Endothelial cell of umbilical vein (primary cell): ENCODE results near the gene WDR36. TPM values are rescaled to one million over a fixed set of nuclear protein-coding genes. Genes with fewer than 3 reads are reported as not detected.

Experiments used
- BruUV-seq: library from RNA; stranded (reverse); fragments of 400-500 nt; replicated peaks from 2 replicates; lab custom pipeline; 2021; lab: Mats Ljungman, UMichigan
- CTCF ChIA-PET: fragments of 300-600, 350-600 bp; sonication (Branson Sonifier 250); formaldehyde crosslinking; loops from one replicate; lab custom pipeline; 2021; ENCODE audit warnings: antibody characterized with exemption, inconsistent platforms; lab: Charles Lee
- POLR2A ChIA-PET: fragments of 300-600, 350-600 bp; sonication (Branson Sonifier 250); formaldehyde crosslinking; loops from one replicate; lab custom pipeline; 2021; ENCODE audit warnings: antibody characterized with exemption, inconsistent platforms; lab: Charles Lee
- DNase-seq: peaks from one replicate; pipeline ENCODE4 v3.0.0-alpha.2; 2011; ENCODE audit warnings: low read depth, low spot score
- FAIRE-seq: peaks from 2 replicates; lab custom pipeline; 2011; peaks lifted over from hg19 to GRCh38; lab: Jason Lieb, UNC
- H2AFZ ChIP-seq: 2 replicates; pipeline ENCODE4 v1.6.0; 2012; ENCODE audit warnings: low read depth, low read length, control low read depth, inconsistent platforms
- H3K27ac ChIP-seq: 2 replicates; pipeline ENCODE4 v1.5.1; 2011; ENCODE audit warnings: low read depth, mild to moderate bottlenecking, control low read depth, low read length, moderate library complexity; ENCODE audit not compliant: insufficient read depth
- H3K27me3 ChIP-seq, 2 experiments: 2 replicates each; pipeline versions ENCODE4 v1.6.0 to v1.6.1; 2011; ENCODE audit warnings: low read length in 2 of 2, mixed read lengths in 1 of 2; ENCODE audit not compliant: control insufficient read depth in 2 of 2, insufficient read depth in 2 of 2
- H3K36me3 ChIP-seq, 2 experiments: 2 replicates in 1 of 2; 3 replicates in 1 of 2; pipeline ENCODE4 v1.5.1; 2011; ENCODE audit warnings: low read length in 2 of 2, mild to moderate bottlenecking in 1 of 2, moderate library complexity in 1 of 2; ENCODE audit not compliant: control insufficient read depth in 2 of 2, insufficient read depth in 2 of 2; ENCODE audit errors: extremely low read depth in 1 of 2
- H3K4me1 ChIP-seq: 3 replicates; pipeline ENCODE4 v1.5.1; 2011; ENCODE audit warnings: mild to moderate bottlenecking, low read length; ENCODE audit not compliant: control insufficient read depth, insufficient read depth; ENCODE audit errors: extremely low read depth
- H3K4me2 ChIP-seq: 2 replicates; pipeline ENCODE4 v1.6.1; 2011; ENCODE audit warnings: low read length, control low read depth, mixed read lengths; ENCODE audit not compliant: insufficient read depth
- H3K4me3 ChIP-seq, 3 experiments: fragments of 200-600 bp in 1 of 3; sonication (generic), shearing (Covaris generic) in 1 of 3; replicated peaks in 1 of 3; 2 replicates each; pipeline ENCODE4 v1.5.1; 2011 to 2016; ENCODE audit warnings: control low read depth in 3 of 3, low read length in 3 of 3, mild to moderate bottlenecking in 2 of 3, inconsistent platforms in 1 of 3, low read depth in 1 of 3, moderate library complexity in 1 of 3; ENCODE audit not compliant: insufficient read depth in 1 of 3
- H3K79me2 ChIP-seq: 2 replicates; pipeline ENCODE4 v1.6.0; 2012; ENCODE audit warnings: low read length, inconsistent platforms; ENCODE audit not compliant: control insufficient read depth, insufficient read depth
- H3K9ac ChIP-seq: replicated peaks from 2 replicates; pipeline ENCODE3; 2011; ENCODE audit warnings: low read length, control low read depth; ENCODE audit not compliant: insufficient read depth; ENCODE audit errors: extremely low read depth
- H3K9me1 ChIP-seq: replicated peaks from 3 replicates; pipeline ENCODE4 v1.6.0; 2011; ENCODE audit warnings: mild to moderate bottlenecking, low read length; ENCODE audit not compliant: control insufficient read depth, insufficient read depth; ENCODE audit errors: extremely low read depth
- H3K9me3 ChIP-seq: replicated peaks from 2 replicates; pipeline ENCODE4 v1.5.1; 2012; ENCODE audit warnings: low read length, inconsistent platforms; ENCODE audit not compliant: control insufficient read depth, insufficient read depth
- H4K20me1 ChIP-seq: replicated peaks from 2 replicates; pipeline ENCODE3; 2011; ENCODE audit warnings: mild to moderate bottlenecking, low read length; ENCODE audit not compliant: control insufficient read depth, insufficient read depth; ENCODE audit errors: extremely low read depth
- EZH2 ChIP-seq: IDR thresholded peaks from 2 replicates; pipeline ENCODE4 v1.6.1; 2012; ENCODE audit warnings: borderline replicate concordance, low read depth, mild to moderate bottlenecking, moderate library complexity, low read length, inconsistent platforms; ENCODE audit not compliant: severe bottlenecking
- FOS ChIP-seq: IDR thresholded peaks from 2 replicates; pipeline ENCODE4 v1.6.1; 2011; ENCODE audit warnings: mild to moderate bottlenecking, low read length, moderate library complexity, borderline replicate concordance; ENCODE audit not compliant: insufficient read depth
- GATA2 ChIP-seq: IDR thresholded peaks from 2 replicates; pipeline ENCODE4 v1.7.0; 2011; ENCODE audit warnings: low read depth, mild to moderate bottlenecking, moderate library complexity, mixed read lengths, low read length; ENCODE audit not compliant: insufficient read length, insufficient read depth
- JUN ChIP-seq: IDR thresholded peaks from 2 replicates; pipeline ENCODE4 v1.6.1; 2011; ENCODE audit warnings: borderline replicate concordance, low read depth; ENCODE audit not compliant: insufficient read length, insufficient read depth
- MYC ChIP-seq: IDR thresholded peaks from one replicate; pipeline ENCODE4 v1.6.1; 2011; ENCODE audit warnings: mild to moderate bottlenecking, low read depth, low read length
- POLR2A ChIP-seq: IDR thresholded peaks from 2 replicates; pipeline ENCODE4 v1.6.1; 2012; ENCODE audit warnings: low read depth, mild to moderate bottlenecking, control low read depth, low read length
- POLR2AphosphoS5 ChIP-seq: IDR thresholded peaks from 2 replicates; pipeline ENCODE4 v1.6.1; 2012; ENCODE audit warnings: low read depth, mild to moderate bottlenecking, control low read depth, low read length, moderate library complexity; ENCODE audit not compliant: insufficient read depth
- dilution Hi-C: fragments of 300-500 bp; cut with MboI; formaldehyde crosslinking; loops from one replicate; pipeline ENCODE4 v1.15.0; 2019; ENCODE audit warnings: low sequenced_read_pairs; ENCODE audit not compliant: extremely low pct_ligation_motif_present
- intact Hi-C: fragments of 100-400 bp; cut with micrococcal nuclease; formaldehyde crosslinking; loops from one replicate; pipeline ENCODE4 v1.10.0; 2022
- polyA plus RNA-seq, 4 experiments: library from polyadenylated mRNA; depleted of rRNA in 3 of 4; stranded (reverse) in 3 of 4; unstranded in 1 of 4; fragments of >200 nt; gene quantifications; 2 replicates each; pipeline versions ENCODE4 v1.2.1 to v1.2.3, GENCODE V29; 2011 to 2012; ENCODE audit warnings: missing spikeins in 1 of 4
- total RNA-seq: library from RNA; stranded (reverse); gene quantifications from 2 replicates; pipeline ENCODE4 v1.2.3, GENCODE V29; 2021
- TF ChIP-seq, protein P1 (sequence below): IDR thresholded peaks from 2 replicates; pipeline ENCODE4 v1.6.1; 2011; ENCODE audit not compliant: insufficient read depth, insufficient read length
- TF ChIP-seq, protein P2 (sequence below), 2 donors: IDR thresholded peaks; 1 replicate in 1 of 2; 2 replicates in 1 of 2; pipeline ENCODE4 v1.5.1; 2011; ENCODE audit warnings: low read length in 2 of 2, mild to moderate bottlenecking in 2 of 2, moderate library complexity in 2 of 2, control low read depth in 1 of 2, inconsistent platforms in 1 of 2, low read depth in 1 of 2; ENCODE audit not compliant: insufficient read depth in 1 of 2; ENCODE audit errors: extremely low read depth in 1 of 2

Gene WDR36
- total and polyA plus RNA-seq, 2 donors (not counting 3 experiments of a cell fraction or from before 2014, with no cell fraction given) = 10.6 to 30.2 TPM

DNA sequence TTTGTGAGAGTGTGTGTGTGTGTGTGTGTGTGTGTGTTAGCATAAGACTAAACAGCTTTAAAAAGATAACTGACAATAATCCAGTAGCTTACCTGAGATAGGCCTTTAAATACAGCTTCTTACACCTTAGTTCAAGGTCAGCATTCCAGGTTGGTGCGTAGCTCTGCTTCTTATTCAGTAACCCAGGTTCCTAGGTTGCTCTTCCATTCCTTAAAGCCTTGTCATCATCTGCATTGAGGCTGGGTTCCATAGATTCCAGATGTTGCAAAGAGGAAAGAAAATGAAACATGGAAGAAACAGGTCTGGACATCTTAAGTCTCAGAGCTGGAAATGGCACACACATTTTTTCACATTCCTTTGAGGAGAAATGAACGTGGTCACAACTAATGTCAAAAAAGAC is 78.1 kb downstream of the WDR36 start:
- CTCF ChIA-PET = interaction anchor here (1.6 kb wide), 1 partner anchor 12 kb away, joined by 5 read pairs; no protein-coding TSS in a partner anchor
- no TSS peak for BruUV-seq

More for the DNA sequence above, 78.1 kb downstream of the WDR36 start:
- Histone ChIP-seq H3K27me3 (peaks cover 2 to 6% of the 10 kb centered on the region in 2 experiments), H3K27ac (no peak overlapping the region), H3K4me3 (no peak overlapping the region), H3K4me2 (no peak overlapping the region), H2AFZ (no peak overlapping the region), H4K20me1 (no peaks in the 10 kb centered on the region), H3K9me3 (no peaks in the 10 kb centered on the region), H3K9me1 (no peaks in the 10 kb centered on the region), H3K36me3 (no peaks in the 10 kb centered on the region), H3K9ac (no peak overlapping the region), H3K4me1 (no peaks in the 10 kb centered on the region), H3K79me2 (no peaks in the 10 kb centered on the region)
- POLR2A ChIA-PET = no interaction called here
- dilution Hi-C loops = no loop called here
- no peak for DNase-seq
- FAIRE-seq = no peak
- TF ChIP-seq, protein P1, sequence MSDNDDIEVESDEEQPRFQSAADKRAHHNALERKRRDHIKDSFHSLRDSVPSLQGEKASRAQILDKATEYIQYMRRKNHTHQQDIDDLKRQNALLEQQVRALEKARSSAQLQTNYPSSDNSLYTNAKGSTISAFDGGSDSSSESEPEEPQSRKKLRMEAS = no peak
- TF ChIP-seq, protein P2, sequence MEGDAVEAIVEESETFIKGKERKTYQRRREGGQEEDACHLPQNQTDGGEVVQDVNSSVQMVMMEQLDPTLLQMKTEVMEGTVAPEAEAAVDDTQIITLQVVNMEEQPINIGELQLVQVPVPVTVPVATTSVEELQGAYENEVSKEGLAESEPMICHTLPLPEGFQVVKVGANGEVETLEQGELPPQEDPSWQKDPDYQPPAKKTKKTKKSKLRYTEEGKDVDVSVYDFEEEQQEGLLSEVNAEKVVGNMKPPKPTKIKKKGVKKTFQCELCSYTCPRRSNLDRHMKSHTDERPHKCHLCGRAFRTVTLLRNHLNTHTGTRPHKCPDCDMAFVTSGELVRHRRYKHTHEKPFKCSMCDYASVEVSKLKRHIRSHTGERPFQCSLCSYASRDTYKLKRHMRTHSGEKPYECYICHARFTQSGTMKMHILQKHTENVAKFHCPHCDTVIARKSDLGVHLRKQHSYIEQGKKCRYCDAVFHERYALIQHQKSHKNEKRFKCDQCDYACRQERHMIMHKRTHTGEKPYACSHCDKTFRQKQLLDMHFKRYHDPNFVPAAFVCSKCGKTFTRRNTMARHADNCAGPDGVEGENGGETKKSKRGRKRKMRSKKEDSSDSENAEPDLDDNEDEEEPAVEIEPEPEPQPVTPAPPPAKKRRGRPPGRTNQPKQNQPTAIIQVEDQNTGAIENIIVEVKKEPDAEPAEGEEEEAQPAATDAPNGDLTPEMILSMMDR (IDR thresholded peaks at IDR 0.05; ENCODE audit: extremely low read depth in 1 of 2, insufficient read depth in 1 of 2, low read depth in 1 of 2, low read length in 2 of 2) = no peak
- TF ChIP-seq GATA2 (no peak), POLR2AphosphoS5 (no peak), FOS (no peak), JUN (no peak), MYC (no peak), POLR2A (no peak), EZH2 (no peak)
- intact Hi-C loops = no loop called here
